Measurements from ENCODE around the gene ARFRP1. TPM values are rescaled to one million over a fixed set of nuclear protein-coding genes. Genes with fewer than 3 reads are reported as not detected.

The ARFRP1 gene
- total and polyA plus RNA-seq, 2 of the 13 experiments (the other 11 are each of a cell fraction or from before 2014, with no cell fraction given) = 32.0 to 51.1 TPM

GRCh38 chr20:63739130-63740069 is 31.6 kb upstream of the ARFRP1 start, which contains the start of gene SLC2A4RG (continued):
- peak; percentile 93; the same call in 1 of the 2 replicates for TF ChIP-seq ZNF318 (CRISPR knock-in tag; IDR thresholded peaks at IDR 0.05)
- no peak for TF ChIP-seq AHDC1 (CRISPR knock-in tag; IDR thresholded peaks at IDR 0.05; ENCODE audit: borderline replicate concordance)
- 0 out of 2 replicates have a peak, but pooled peaks have one; percentile 30 for TF ChIP-seq ZNF720 (CRISPR knock-in tag; IDR thresholded peaks at IDR 0.05)
- TF ChIP-seq WIZ (CRISPR knock-in tag; IDR thresholded peaks at IDR 0.05) = peak; percentile 38; the same call in 1 of the 2 replicates
- no peak for TF ChIP-seq ZNF124 (CRISPR knock-in tag; IDR thresholded peaks at IDR 0.05)
- peak; percentile 81 for TF ChIP-seq FOXA3 (CRISPR knock-in tag; IDR thresholded peaks at IDR 0.05)
- TF ChIP-seq TFDP1 (CRISPR knock-in tag; IDR thresholded peaks at IDR 0.05; ENCODE audit: borderline replicate concordance) = peak; percentile 75
- TF ChIP-seq PHF21A (CRISPR knock-in tag; IDR thresholded peaks at IDR 0.05) = peak; percentile 95
- TF ChIP-seq SNAI1 (CRISPR knock-in tag; IDR thresholded peaks at IDR 0.05; ENCODE audit: borderline replicate concordance) = 0 out of 2 replicates have a peak, but pooled peaks have one; percentile 3
- peak; percentile 26; the same call in 1 of the 2 replicates for TF ChIP-seq ZBTB3 (CRISPR knock-in tag; IDR thresholded peaks at IDR 0.05; ENCODE audit: borderline replicate concordance, low read depth)
- peak; percentile 84; the same call in 1 of the 2 replicates for TF ChIP-seq ZMYM2 (CRISPR knock-in tag; IDR thresholded peaks at IDR 0.05)
- TF ChIP-seq ZNF12 (CRISPR knock-in tag; IDR thresholded peaks at IDR 0.05) = no peak; the same call in none of the 2 replicates
